HG02970 (cell line): ENCODE data around the gene BID.

Source experiments
- ATAC-seq: cut with Tn5 transposase; IDR thresholded peaks from one replicate; pipeline ENCODE4 v1.9.1; 2021; ENCODE audit warnings: mild to moderate bottlenecking, moderate library complexity, moderate number of reproducible peaks; ENCODE audit not compliant: unreplicated experiment, low FRiP score

Gene BID

DNA sequence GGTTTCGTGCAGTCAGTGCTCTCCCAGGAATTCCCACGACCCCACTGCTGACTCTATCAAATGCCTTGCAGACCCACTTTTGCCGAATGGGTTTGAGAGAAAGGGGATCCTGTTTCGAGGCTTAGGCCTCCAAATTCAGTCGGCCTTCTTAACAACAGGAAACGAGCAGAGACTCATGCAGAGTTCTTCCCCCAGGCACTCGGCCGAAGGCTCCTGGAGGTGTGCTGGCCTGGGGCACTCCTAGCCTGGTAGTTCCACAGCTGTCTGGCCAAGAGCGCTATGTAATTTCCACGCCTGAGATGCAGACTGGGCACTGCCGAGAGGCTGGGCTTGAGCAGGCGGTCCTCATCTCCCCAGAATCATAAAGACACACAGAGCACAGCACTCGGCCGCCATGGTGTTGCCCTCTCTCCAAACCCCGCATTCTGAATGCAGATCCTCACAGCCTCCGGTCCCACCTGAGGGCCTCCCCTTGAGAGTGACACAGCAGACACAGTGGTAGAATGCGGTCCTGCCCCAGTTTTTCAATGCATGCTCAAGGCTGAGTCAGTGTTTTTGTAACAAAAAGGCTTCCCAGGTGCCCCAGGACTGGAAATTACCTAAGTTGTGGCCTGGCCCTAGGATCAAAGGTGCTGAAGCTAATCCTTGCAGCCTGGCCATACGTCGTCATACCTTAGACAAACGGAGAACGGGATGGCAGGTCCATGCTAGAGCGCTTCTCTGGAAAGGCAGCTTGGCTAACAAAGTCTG is 30.2 kb upstream of the BID start:
- no peak for ATAC-seq

- ATAC-seq: no peak
These were observed 29.5 kb upstream of the BID start for GRCh38 chr22:17803609-17804270.

DNA sequence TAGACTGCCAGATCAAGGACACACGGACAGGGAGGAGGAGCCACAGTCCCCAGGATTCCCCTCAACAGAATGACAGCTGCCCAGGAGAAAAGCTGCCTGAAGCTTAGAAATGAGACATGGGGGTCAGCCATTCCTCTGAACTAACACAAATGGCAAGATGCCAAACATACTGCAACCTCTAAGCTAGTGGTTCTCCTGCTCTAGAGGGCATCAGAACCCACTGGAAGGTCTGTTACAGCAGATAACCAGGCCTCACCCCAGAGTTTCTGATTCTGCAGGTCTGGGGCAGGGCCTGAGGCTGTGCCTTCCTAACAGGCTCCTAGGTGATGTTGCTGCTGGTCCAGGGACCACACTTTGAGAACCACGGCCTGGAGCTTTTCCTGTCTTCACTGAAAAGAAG is 28.6 kb upstream of the BID start:
- ATAC-seq: no peak

- no peak for ATAC-seq
These were observed 28.1 kb upstream of the BID start for GRCh38 chr22:17802411-17802810.

- ATAC-seq: no peak
These were observed 23.7 kb upstream of the BID start for GRCh38 chr22:17797721-17798559.

DNA sequence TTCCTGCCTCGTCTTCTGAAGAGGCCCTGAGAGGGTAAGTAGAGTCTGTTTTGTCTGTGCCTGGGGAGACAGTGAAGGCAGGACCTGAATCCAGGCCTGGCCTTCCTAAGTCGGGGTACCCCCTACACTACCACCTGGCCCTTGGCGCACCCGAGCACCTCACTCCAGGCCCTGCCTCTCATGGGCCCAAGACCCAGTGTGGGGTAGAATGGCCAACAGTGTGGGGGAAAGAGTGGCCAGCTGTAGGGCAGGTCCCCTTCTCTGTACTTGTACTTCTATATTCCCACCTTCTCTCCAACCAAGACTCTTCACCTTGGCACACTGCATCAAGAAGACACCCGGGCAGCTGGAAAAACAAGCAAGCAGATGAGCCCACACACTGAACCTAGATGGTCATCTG is 22.4 kb upstream of the BID start:
- no peak for ATAC-seq

GRCh38 chr22:17795661-17796548 is 21.6 kb upstream of the BID start:
- no peak for ATAC-seq

DNA sequence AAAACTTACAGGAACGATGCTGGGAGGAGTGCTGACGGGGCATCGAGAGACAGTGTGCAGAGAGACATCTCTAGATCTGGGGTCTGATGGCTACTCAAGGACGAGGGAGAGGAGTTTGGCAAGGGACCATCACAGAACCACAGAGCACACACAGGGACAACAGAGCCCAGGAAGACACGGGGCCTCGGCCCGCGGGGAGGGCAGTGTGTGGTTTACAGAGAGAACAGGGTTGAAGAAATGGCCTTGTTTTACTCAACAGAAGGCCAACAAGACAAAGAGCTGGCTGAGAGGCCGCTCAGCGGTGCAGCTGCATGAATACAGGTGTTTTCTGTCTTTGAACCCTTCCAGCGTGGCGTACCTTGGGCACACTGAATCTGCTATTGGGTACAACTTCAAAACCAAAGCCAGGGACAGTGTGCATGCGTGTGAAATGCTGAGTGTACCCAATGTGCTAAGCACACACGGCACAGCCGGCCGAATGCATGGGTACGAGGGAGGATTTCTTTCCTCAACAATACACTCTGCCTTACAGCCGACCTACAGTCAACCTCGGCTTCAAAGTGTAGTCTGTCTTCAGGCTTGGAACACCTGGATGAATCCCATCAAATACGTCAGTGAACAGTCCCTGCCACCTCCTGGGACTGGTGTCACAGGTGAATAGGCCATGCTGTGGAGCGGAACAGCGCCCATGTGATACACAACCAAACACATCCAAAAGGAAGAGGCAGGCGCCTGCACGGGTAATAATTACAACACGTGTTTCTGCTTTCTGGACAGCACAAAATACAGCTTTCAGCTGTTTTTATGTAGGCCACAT is 20.7 kb upstream of the BID start:
- no peak for ATAC-seq

- ATAC-seq: no peak
These were observed 18.7 kb upstream of the BID start for GRCh38 chr22:17792854-17793434.

- ATAC-seq: no peak
These were observed 18.0 kb upstream of the BID start for GRCh38 chr22:17792299-17792698.

DNA sequence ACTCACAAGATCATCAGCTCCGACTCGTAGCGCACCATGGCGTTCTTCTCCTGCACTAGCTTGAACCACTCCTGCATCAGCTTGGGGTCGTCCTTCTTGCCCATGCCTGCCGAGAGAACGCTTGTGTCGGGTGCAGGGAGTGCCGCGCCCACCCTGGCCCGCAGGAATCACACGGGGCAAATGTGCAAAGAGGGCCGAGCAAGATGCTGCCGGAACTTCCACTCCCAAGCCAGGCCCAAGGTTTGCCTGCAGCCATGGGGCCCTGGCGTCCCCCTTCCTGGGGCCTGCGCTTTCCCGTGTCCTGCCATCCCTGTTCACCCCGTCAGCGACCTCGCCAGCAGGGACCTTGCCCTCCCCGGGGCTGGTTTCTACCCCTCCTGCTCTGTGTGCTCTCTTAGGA is 16.9 kb upstream of the BID start:
- ATAC-seq: no peak

GRCh38 chr22:17789379-17790200 is 15.3 kb upstream of the BID start:
- no peak for ATAC-seq

DNA sequence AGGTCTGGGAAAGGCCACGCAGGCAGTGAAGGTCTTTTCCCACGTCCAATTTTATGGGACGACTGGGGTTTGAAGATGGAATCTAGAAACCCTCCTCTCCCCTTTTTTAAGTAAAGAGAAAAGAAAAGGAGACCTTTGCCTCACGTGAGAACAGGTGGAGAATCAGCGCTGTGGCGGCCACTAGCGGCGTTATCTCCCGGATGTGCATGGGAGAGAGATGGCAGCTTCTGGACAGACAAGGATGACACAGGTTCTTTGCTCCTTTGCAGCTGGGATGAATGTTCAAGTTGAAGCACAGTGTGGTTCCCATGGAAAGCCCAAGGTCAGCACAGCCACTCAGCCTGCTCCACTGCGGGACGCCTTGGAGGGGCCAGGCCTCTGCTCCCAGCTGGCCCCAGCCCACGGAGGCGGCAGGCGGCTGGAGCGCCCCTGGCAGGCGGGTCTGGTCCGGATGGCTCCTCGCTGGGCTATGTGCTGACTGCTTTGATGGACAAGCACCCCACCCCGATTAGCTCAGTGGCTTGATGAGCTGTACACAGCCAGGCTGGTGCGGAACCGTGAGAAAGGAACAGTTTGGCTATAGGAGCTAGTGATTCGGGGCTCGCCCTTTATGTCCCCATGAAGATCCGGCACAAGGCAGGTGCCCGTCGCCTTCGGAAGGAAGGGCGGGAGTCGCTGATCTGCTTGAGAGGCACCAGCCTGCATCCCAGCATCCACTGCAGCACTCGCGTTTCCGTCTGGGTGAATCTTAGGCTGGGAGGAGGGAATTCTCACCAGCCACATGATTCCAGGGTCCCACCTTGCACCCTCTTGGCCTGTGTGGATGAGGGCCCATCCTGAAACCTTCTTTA is 14.5 kb upstream of the BID start:
- no peak for ATAC-seq

- no peak for ATAC-seq
These were observed 13.6 kb upstream of the BID start for GRCh38 chr22:17787716-17788330.

DNA sequence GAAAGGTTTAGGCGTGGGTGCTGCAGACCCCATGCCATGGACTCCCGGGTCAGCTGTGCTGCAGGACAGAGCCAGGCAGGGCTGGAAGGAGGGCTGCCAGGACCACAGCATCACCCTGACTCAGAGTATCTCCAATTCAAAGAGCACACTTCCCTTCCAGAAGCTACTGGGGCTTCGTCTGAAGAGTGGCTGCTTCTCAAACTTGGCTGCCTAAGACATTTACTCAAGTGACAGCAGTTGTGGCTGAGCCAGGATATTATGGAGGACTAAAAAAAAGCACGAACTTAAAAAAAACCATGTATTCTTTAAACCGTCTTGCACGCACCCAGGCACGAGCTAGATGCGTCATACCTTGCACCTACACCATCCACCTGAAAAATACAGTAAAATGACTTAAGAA is 13.0 kb upstream of the BID start:
- ATAC-seq: no peak

GRCh38 chr22:17786435-17787161 is 12.3 kb upstream of the BID start:
- no peak for ATAC-seq
